Putamen (tissue), 1 donor: ENCODE results near the gene INHBB.
"Not testable (repeated sequence)": the region's sequence is repeated elsewhere in the genome, so short reads cannot be mapped to it uniquely, and the experiment has no call there.

Experiments used
- DNase-seq: peaks from one replicate; pipeline ENCODE4 v3.0.0-alpha.2; 2016; ENCODE audit warnings: low spot score

INHBB gene

GRCh38 chr2:120382541-120383144 lies 36.7 kb downstream of the INHBB start:
- no peak for DNase-seq

GRCh38 chr2:120383191-120383590 lies 37.3 kb downstream of the INHBB start:
- no peak for DNase-seq

DNA sequence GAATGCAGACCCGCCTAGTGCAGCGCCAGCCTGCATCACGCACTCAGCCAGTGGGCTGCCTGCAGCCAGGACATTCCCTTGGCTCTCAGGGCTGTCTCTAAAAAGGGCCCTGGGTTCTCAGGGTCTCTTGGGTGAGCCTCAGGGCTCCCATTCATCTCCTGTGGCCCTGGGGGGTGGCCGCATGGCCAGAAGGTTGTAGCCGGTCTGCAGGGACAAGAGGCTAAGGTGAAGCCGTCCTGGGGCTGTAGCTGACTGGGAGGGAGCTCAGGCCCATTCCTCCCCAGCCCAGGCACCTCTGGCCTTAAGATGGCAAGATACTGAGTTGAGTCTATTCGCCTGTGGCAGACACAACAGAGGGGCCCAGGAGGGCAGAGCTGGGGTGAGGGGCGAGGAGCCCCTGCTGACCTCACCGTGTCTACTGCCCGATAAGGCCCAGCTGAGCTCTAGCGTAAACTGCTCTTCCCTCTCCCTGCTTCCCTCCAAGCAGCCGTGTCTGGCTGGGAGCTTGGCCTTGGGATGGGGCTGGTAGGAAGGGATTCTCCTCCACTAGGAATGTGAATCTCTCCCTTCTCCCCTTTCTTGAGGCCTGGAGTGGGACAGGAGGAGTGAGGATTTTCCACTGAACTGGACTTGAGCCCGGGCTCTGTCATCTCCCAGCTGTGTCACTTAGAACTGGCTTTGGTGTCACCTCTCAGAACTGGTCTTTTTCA lies 37.9 kb downstream of the INHBB start:
- DNase-seq, result no peak

- DNase-seq, result no peak
Observed at GRCh38 chr2:120384486-120385354, 38.8 kb downstream of the INHBB start.

DNA sequence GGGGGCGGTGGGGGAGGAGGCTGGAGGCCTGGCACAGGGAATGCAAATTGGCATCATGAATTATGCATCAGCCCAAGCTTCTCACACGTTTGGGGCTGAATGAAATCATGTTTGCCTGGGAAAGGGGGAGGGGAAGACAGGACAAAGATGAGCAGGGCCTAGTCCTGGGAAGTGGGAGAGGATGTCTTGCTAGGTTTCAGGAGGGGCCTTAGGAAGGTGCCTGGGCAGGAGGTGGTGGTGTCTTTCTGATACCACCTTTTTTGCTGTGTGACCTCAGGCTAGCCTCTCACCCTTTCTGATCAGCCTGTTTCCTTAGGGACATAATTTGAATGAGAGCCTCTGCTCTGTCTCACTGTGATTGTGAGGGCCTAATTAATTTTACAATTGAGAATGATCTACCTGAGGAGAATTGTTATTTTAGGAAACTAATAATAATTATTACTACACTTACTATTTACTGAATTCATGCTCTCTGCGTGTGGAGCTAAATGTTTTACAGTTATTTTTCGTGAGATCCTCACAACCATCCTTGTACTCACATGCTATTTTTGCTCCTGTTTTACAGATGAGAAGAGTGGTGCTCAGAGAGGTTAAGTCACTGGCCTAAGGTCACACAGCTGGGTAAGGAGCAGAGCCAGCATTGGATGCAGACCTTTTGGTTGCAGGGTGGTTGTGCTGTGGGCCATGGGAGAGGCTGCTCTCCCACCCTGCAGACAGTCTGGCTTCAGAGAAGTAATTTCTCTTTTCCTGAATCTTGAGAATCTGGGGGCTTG lies 39.6 kb downstream of the INHBB start:
- no peak for DNase-seq

DNA sequence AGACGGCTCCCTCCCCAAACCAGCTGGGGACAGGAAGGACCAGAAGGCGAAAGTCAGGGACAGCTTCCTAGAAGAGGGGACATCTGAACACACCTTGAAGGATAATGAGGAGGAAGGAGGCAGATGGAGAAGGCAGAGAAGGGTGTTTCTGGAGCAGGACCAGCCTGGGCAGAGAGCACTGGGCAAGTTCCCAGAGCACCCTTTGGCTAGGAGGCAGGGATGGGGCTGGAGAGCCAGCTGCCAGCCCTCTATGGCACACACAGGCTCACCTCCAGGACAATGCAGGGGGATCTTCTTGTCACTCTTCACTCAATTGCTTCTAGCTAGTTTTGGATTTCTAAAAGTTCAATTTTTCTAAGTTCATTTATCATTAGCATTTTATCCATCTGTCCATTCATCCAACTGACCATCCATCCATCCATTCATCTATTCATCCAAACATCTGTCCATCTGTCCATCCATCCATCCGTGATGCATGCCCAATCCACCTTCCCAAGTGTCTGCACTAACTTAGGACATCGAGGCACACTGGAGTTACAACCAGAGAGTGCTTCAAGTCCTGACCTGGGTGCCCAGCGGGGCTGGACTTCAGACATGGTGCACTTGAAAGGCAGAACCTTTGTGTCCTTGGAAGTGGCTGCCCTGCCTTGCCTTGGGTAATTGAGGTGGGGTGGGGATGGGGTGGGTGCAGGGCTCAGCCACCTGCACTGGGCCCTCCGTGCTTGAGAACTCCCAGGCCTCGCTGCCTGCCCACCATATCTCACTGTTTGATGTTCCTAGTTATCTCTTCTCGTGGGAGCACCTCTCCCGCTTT lies 42.5 kb downstream of the INHBB start:
- no peak for DNase-seq

GRCh38 chr2:120389036-120389391 lies 43.1 kb downstream of the INHBB start:
- DNase-seq, result no peak

- DNase-seq, result no peak
Observed at GRCh38 chr2:120390381-120391055, 44.6 kb downstream of the INHBB start.

DNA sequence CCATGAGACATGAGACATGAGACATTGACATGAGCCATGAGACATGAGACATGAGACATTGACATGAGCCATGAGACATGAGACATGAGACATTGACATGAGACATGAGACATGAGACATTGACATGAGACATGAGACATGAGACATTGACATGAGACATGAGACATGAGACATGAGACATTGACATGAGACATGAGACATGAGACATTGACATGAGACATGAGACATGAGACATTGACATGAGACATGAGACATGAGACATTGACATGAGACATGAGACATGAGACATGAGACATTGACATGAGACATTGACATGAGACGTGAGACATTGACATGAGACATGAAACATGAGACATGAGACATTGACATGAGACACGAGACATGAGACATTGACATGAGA lies 45.4 kb downstream of the INHBB start:
- not testable (repeated sequence) for DNase-seq

DNA sequence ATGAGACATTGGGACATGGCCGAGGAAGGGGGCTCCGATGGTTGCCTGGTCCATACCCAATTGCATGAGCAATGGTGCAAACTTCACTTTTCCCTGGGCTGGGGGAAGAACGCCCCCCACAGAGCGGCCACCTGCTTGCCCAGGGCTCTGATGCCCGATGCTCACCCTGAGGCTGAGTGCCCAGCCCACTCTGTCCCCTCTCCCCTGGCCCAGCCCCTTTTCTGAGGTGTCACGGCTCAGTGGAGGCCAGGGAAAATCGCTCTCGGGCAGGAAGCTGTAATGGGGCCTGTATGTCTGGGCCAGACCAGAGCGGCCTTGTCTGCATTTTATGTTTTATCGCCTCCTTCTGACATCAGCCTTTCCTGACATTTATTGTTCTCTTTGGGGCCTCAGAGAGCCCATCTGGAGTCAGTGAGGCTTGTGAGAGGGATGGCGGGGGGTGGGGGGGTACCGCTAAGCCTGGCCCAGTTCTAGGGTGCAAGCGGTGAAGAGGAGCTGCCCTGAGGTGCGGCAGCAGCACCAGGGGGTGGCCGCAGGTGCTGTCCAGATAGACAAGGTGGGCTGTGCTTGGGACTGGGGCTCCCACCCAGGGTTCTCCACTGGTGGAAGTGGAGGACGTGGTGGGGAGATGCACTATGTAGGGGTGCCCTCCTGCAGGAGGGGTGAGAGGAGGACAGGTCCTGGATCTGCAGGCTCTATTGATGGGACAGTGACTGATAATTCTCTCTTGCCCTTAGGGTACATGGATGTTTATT lies 46.2 kb downstream of the INHBB start:
- DNase-seq, result no peak

- no peak for DNase-seq
Observed at GRCh38 chr2:120392923-120393322, 47.0 kb downstream of the INHBB start.

- DNase-seq, result no peak
Observed at GRCh38 chr2:120393456-120393855, 47.5 kb downstream of the INHBB start.

GRCh38 chr2:120394764-120395163 lies 48.8 kb downstream of the INHBB start:
- no peak for DNase-seq

GRCh38 chr2:120395221-120396012 lies 49.5 kb downstream of the INHBB start:
- no peak for DNase-seq

GRCh38 chr2:120396013-120396860 lies 50.3 kb downstream of the INHBB start:
- no peak for DNase-seq

DNA sequence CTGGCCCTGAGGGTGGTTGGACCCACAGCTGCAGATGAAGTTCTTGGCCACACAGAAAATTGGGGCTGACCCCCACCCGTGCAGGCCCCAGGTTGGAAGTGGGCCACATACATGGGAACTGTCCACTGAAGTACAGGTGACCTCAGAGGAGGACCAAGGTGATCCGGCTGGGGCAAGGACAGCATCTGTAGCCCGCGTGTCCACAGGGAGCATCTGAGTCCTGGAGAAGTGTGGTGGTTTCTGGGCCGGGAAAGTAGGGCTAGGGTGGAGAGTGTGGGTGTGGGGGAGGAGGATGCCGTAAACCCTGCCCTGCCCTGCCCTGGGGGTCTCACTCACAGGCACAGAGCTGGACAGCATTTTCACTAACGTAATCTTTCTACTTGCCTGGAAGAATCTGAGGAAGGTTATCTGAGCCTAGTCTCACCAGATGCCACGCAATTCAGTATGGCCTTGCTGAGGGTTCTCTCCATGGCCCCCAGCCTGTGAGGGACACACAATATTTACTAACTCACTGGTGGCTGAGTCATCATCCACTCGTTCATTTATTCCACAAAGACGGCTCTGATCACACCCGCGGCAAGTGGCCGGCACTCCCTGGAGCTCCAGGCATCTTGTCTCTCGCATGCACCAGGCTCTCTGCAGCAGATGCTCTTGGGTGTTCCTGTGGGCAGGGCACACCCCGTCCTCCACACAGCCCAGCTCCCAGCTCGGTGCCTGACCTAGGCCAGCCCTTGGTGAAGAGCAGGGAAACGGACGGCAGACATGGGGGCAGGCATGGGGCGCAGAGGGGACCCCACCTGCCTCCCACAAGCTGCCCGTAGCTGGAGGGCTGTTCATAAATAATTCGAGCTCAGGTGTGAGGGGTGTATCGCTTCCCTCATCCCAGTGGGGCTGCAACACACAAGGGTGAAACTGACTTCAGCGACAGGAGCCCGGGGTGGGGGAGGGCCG lies 51.2 kb downstream of the INHBB start:
- DNase-seq, result no peak
